Hepatocyte (in vitro differentiated cells): ENCODE results near the gene HLA-DMA. TPM values are rescaled to one million over a fixed set of nuclear protein-coding genes. Genes with fewer than 3 reads are reported as not detected.

Experiments used
- DNase-seq: peaks from one replicate; pipeline ENCODE4 v3.0.0-alpha.2; 2016; ENCODE audit warnings: low spot score
- H2AFZ ChIP-seq: fragments of 200-600 bp; sonication (generic); 2 replicates; pipeline ENCODE4 v1.6.0; 2016; ENCODE audit warnings: antibody characterized with exemption, mild to moderate bottlenecking
- H3K27ac ChIP-seq: fragments of 200-600 bp; sonication (generic); 2 replicates; pipeline ENCODE4 v1.5.1; 2016; ENCODE audit warnings: mild to moderate bottlenecking
- H3K27me3 ChIP-seq: fragments of 200-600 bp; sonication (generic); 2 replicates; pipeline ENCODE4 v1.6.1; 2016
- H3K36me3 ChIP-seq: fragments of 200-600 bp; sonication (generic); replicated peaks from 2 replicates; pipeline ENCODE4 v1.5.1; 2016; ENCODE audit warnings: low read depth; ENCODE audit not compliant: insufficient read depth
- H3K4me1 ChIP-seq: fragments of 200-600 bp; sonication (generic); 2 replicates; pipeline ENCODE4 v1.5.1; 2016; ENCODE audit warnings: mild to moderate bottlenecking, moderate library complexity; ENCODE audit not compliant: insufficient read depth
- H3K4me2 ChIP-seq: fragments of 200-600 bp; sonication (generic); 2 replicates; pipeline ENCODE4 v1.6.0; 2016
- H3K4me3 ChIP-seq: fragments of 200-600 bp; sonication (generic); 2 replicates; pipeline ENCODE4 v1.5.1; 2016; ENCODE audit warnings: mild to moderate bottlenecking
- H3K79me2 ChIP-seq: fragments of 200-600 bp; sonication (generic); 2 replicates; pipeline ENCODE4 v1.6.0; 2017; ENCODE audit warnings: mild to moderate bottlenecking
- H3K9me2 ChIP-seq: fragments of 200-600 bp; sonication (generic); replicated peaks from 2 replicates; pipeline ENCODE4 v1.6.0; 2017; ENCODE audit warnings: mild to moderate bottlenecking; ENCODE audit not compliant: insufficient read depth
- H3K9me3 ChIP-seq: fragments of 200-600 bp; sonication (generic); 2 replicates; pipeline ENCODE4 v1.5.1; 2016; ENCODE audit warnings: low read depth, mild to moderate bottlenecking
- H4K20me1 ChIP-seq: fragments of 200-600 bp; sonication (generic); 2 replicates; pipeline ENCODE4 v1.6.0; 2016; ENCODE audit warnings: mild to moderate bottlenecking; ENCODE audit not compliant: insufficient read depth, poor library complexity, severe bottlenecking
- CTCF ChIP-seq: fragments of 200-600 bp; sonication (generic); IDR thresholded peaks from 2 replicates; pipeline ENCODE4 v1.5.1; 2016; ENCODE audit warnings: antibody characterized with exemption, mild to moderate bottlenecking; ENCODE audit not compliant: poor library complexity
- EZH2 ChIP-seq: fragments of 200-600 bp; sonication (generic); IDR thresholded peaks from 2 replicates; pipeline ENCODE4 v1.6.1; 2016; ENCODE audit warnings: antibody characterized with exemption, mild to moderate bottlenecking, borderline replicate concordance
- EZH2phosphoT487 ChIP-seq: fragments of 200-600 bp; sonication (generic); IDR thresholded peaks from one replicate; pipeline ENCODE4 v1.6.1; 2018; ENCODE audit warnings: antibody characterized with exemption, mild to moderate bottlenecking, low read depth, moderate library complexity; ENCODE audit not compliant: unreplicated experiment, severe bottlenecking
- WGBS: methylation state at CpG from one replicate; pipeline ENCODE4 v1.1.6; 2016; ENCODE audit warnings: low lambda C conversion rate; ENCODE audit errors: missing lambda C conversion rate; 5-methylcytosine and 5-hydroxymethylcytosine counted together
- polyA plus RNA-seq: library from polyadenylated mRNA; unstranded; fragments of >200 nt; fragmentation: Nextera tagmentation; extraction: Ambion mirVana; gene quantifications from 2 replicates; pipeline ENCODE4 v1.2.1, GENCODE V29; 2016
- total RNA-seq: library from RNA; depleted of rRNA; stranded (reverse); fragments of >200 nt; gene quantifications from 2 replicates; pipeline ENCODE4 v1.2.3, GENCODE V29; 2014

Gene HLA-DMA
- total and polyA plus RNA-seq, 2 experiments from 2014 or later: 4.7 to 9.5 TPM

GRCh38 chr6:32974016-32974333 is 21.1 kb upstream of the HLA-DMA start:
- TF ChIP-seq EZH2phosphoT487: no peak
- no peak for TF ChIP-seq CTCF
- TF ChIP-seq EZH2: no peak
- peak overlapping the region; percentile 59 for H3K27ac ChIP-seq
- DNase-seq: peak; percentile 29
- H3K4me2 ChIP-seq: peak overlapping the region; percentile 92
- no peaks in the 10 kb centered on the region for H3K36me3 ChIP-seq
- H3K27me3 ChIP-seq: no peaks in the 10 kb centered on the region
- H3K4me1 ChIP-seq: peaks cover 32% of the 10 kb centered on the region
- no peaks in the 10 kb centered on the region for H3K9me3 ChIP-seq
- no peak overlapping the region for H2AFZ ChIP-seq
- H4K20me1 ChIP-seq: peaks cover 67% of the 10 kb centered on the region
- no peaks in the 10 kb centered on the region for H3K9me2 ChIP-seq
- H3K79me2 ChIP-seq: peaks cover 85% of the 10 kb centered on the region
- H3K4me3 ChIP-seq: peak overlapping the region; percentile 44
- WGBS: 0% methylated on average over 4 of the region's 4 CpGs

GRCh38 chr6:32973144-32974015 is 20.5 kb upstream of the HLA-DMA start:
- Histone ChIP-seq H3K27ac (peak overlapping the region; percentile 59), H3K4me1 (peaks cover 31% of the 10 kb centered on the region), H3K27me3 (no peaks in the 10 kb centered on the region), H3K36me3 (no peaks in the 10 kb centered on the region), H2AFZ (no peak overlapping the region), H3K79me2 (peaks cover 84% of the 10 kb centered on the region), H3K9me2 (no peaks in the 10 kb centered on the region), H3K4me3 (peak overlapping the region; percentile 44), H4K20me1 (peaks cover 63% of the 10 kb centered on the region), H3K4me2 (peak overlapping the region; percentile 92), H3K9me3 (no peaks in the 10 kb centered on the region)
- 1% methylated on average over 23 of the region's 23 CpGs for WGBS
- peak; percentile 72 for DNase-seq
- no peak for TF ChIP-seq EZH2phosphoT487

GRCh38 chr6:32972353-32973143 is 19.7 kb upstream of the HLA-DMA start:
- Histone ChIP-seq H3K4me3 (peak overlapping the region; percentile 44), H3K27ac (peak overlapping the region; percentile 59), H3K79me2 (peaks cover 76% of the 10 kb centered on the region), H3K36me3 (no peaks in the 10 kb centered on the region), H3K27me3 (no peaks in the 10 kb centered on the region), H3K9me3 (no peaks in the 10 kb centered on the region), H3K4me1 (peaks cover 24% of the 10 kb centered on the region), H3K9me2 (no peaks in the 10 kb centered on the region), H3K4me2 (peak overlapping the region; percentile 92), H4K20me1 (peaks cover 55% of the 10 kb centered on the region), H2AFZ (no peak overlapping the region)
- no peak for TF ChIP-seq EZH2phosphoT487
- no peak for TF ChIP-seq CTCF
- no peak for TF ChIP-seq EZH2
- 2% methylated on average over 69 of the region's 70 CpGs for WGBS
- peak; percentile 37 for DNase-seq
